GM23338 (cell line): ENCODE measurements around the gene SRRD. TPM values are rescaled to one million over a fixed set of nuclear protein-coding genes. Genes with fewer than 3 reads are reported as not detected.

Experiments
- ATAC-seq: fragments of 200-7000 bp; cut with Tn5 transposase; 3 replicates; pipeline ENCODE4 v1.9.1; 2020
- DNase-seq: peaks from one replicate; pipeline ENCODE4 v3.0.0-alpha.2; 2015; ENCODE audit warnings: low spot score
- H2AFZ ChIP-seq: fragments of 200-600 bp; sonication (generic); 2 replicates; pipeline ENCODE4 v1.8.0; 2016; ENCODE audit warnings: antibody characterized with exemption, mild to moderate bottlenecking, moderate library complexity
- H3F3A ChIP-seq: fragments of 200-600 bp; sonication (generic); replicated peaks from 2 replicates; pipeline ENCODE4 v1.8.0; 2017; ENCODE audit warnings: antibody characterized with exemption, mixed run types, low read depth
- H3K27ac ChIP-seq: fragments of 200-600 bp; sonication (generic); 2 replicates; pipeline ENCODE4 v1.6.1; 2016; ENCODE audit warnings: low read depth
- H3K27me3 ChIP-seq: fragments of 200-600 bp; sonication (generic); 2 replicates; pipeline ENCODE4 v1.8.0; 2016; ENCODE audit warnings: mild to moderate bottlenecking, mixed run types, moderate library complexity; ENCODE audit not compliant: insufficient read depth
- H3K36me3 ChIP-seq: fragments of 200-600 bp; sonication (generic); 2 replicates; pipeline ENCODE4 v1.8.0; 2016; ENCODE audit warnings: mild to moderate bottlenecking; ENCODE audit not compliant: insufficient read depth
- H3K4me1 ChIP-seq: fragments of 200-600 bp; sonication (generic); 2 replicates; pipeline ENCODE4 v1.8.0; 2016; ENCODE audit warnings: mild to moderate bottlenecking, moderate library complexity; ENCODE audit not compliant: insufficient read depth
- H3K4me2 ChIP-seq: fragments of 200-600 bp; sonication (generic); 2 replicates; pipeline ENCODE4 v1.7.1; 2017; ENCODE audit warnings: mixed run types
- H3K4me3 ChIP-seq: fragments of 200-600 bp; sonication (generic); 2 replicates; pipeline ENCODE4 v1.6.1; 2016; ENCODE audit warnings: mixed run types
- H3K79me2 ChIP-seq: fragments of 200-600 bp; sonication (generic); replicated peaks from 2 replicates; pipeline ENCODE4 v1.8.0; 2017; ENCODE audit warnings: mild to moderate bottlenecking; ENCODE audit not compliant: insufficient read depth
- H3K9me2 ChIP-seq: fragments of 200-600 bp; sonication (generic); 2 replicates; pipeline ENCODE4 v1.8.0; 2017; ENCODE audit not compliant: insufficient read depth
- H4K20me1 ChIP-seq: fragments of 200-600 bp; sonication (generic); replicated peaks from 2 replicates; pipeline ENCODE4 v1.8.0; 2017; ENCODE audit warnings: mild to moderate bottlenecking; ENCODE audit not compliant: insufficient read depth
- H3K27ac Mint-ChIP-seq: 2 replicates; pipeline ENCODE4 v1.8.0; 2020; ENCODE audit warnings: inconsistent platforms, mild to moderate bottlenecking, moderate library complexity, mixed read lengths
- H3K27me3 Mint-ChIP-seq: 3 replicates; pipeline ENCODE4 v1.8.0; 2022; ENCODE audit warnings: low read depth, mild to moderate bottlenecking, moderate library complexity, mixed read lengths, inconsistent platforms; ENCODE audit not compliant: insufficient read depth, poor library complexity
- H3K36me3 Mint-ChIP-seq: 3 replicates; pipeline ENCODE4 v1.8.0; 2021; ENCODE audit warnings: low read depth, mild to moderate bottlenecking, inconsistent platforms, moderate library complexity, mixed read lengths
- H3K4me1 Mint-ChIP-seq: 3 replicates; pipeline ENCODE4 v1.8.0; 2020; ENCODE audit warnings: mild to moderate bottlenecking, inconsistent platforms, mixed read lengths
- H3K4me3 Mint-ChIP-seq: 3 replicates; pipeline ENCODE4 v1.8.0; 2021; ENCODE audit warnings: moderate library complexity, mild to moderate bottlenecking, inconsistent platforms, mixed read lengths
- H3K9me3 Mint-ChIP-seq: 3 replicates; pipeline ENCODE4 v1.8.0; 2020; ENCODE audit warnings: moderate library complexity, mild to moderate bottlenecking, inconsistent platforms, mixed read lengths
- CREB1 ChIP-seq: fragments of 250-450 bp; sonication (Bioruptor Pico); IDR thresholded peaks from 2 replicates; pipeline ENCODE4 v1.5.0; 2020; ENCODE audit warnings: low read depth, mild to moderate bottlenecking, moderate library complexity
- CTCF ChIP-seq, 2 experiments: fragments of 200-600 bp in 1 of 2; sonication (generic) in 1 of 2; conservative IDR thresholded peaks; 2 replicates each; pipeline versions ENCODE4 v1.5.1 to v1.6.1; 2016 to 2017; ENCODE audit warnings: antibody characterized with exemption in 2 of 2, low read depth in 2 of 2, mild to moderate bottlenecking in 2 of 2, moderate library complexity in 1 of 2
- ETS1 ChIP-seq: IDR thresholded peaks from 2 replicates; pipeline ENCODE4 v1.6.1; 2016; ENCODE audit warnings: antibody characterized with exemption
- EZH2 ChIP-seq: fragments of 200-600 bp; sonication (generic); IDR thresholded peaks from one replicate; pipeline ENCODE4 v1.8.0; 2017; ENCODE audit warnings: antibody characterized with exemption, mild to moderate bottlenecking, low read depth; ENCODE audit not compliant: unreplicated experiment
- EZH2phosphoT487 ChIP-seq: fragments of 200-600 bp; sonication (generic); IDR thresholded peaks from one replicate; pipeline ENCODE4 v1.8.1; 2018; ENCODE audit warnings: antibody characterized with exemption; ENCODE audit not compliant: unreplicated experiment
- JUNB ChIP-seq: IDR thresholded peaks from one replicate; pipeline ENCODE4 v1.6.1; 2016; ENCODE audit warnings: antibody characterized with exemption; ENCODE audit not compliant: unreplicated experiment
- NANOG ChIP-seq: IDR thresholded peaks from 2 replicates; pipeline ENCODE4 v1.6.1; 2016; ENCODE audit warnings: antibody characterized with exemption, borderline replicate concordance
- POLR2AphosphoS5 ChIP-seq: IDR thresholded peaks from 2 replicates; pipeline ENCODE4 v1.6.1; 2016; ENCODE audit warnings: antibody characterized with exemption, low read depth
- REST ChIP-seq: IDR thresholded peaks from one replicate; pipeline ENCODE4 v1.6.1; 2018; ENCODE audit warnings: antibody characterized with exemption; ENCODE audit not compliant: unreplicated experiment
- STAT1 ChIP-seq: IDR thresholded peaks from one replicate; pipeline ENCODE4 v1.6.1; 2016; ENCODE audit warnings: antibody characterized with exemption; ENCODE audit not compliant: unreplicated experiment
- ZNF114 ChIP-seq: fragments of 250-450 bp; sonication (Bioruptor Pico); IDR thresholded peaks from 2 replicates; pipeline ENCODE4 v1.5.0; 2020; ENCODE audit warnings: mild to moderate bottlenecking, moderate library complexity
- ZNF331 ChIP-seq: fragments of 250-450 bp; sonication (Bioruptor Pico); IDR thresholded peaks from 2 replicates; pipeline ENCODE4 v1.5.0; 2020; ENCODE audit warnings: low read depth, mild to moderate bottlenecking, moderate library complexity
- ZNF462 ChIP-seq: fragments of 250-450 bp; sonication (Bioruptor Pico); IDR thresholded peaks from 2 replicates; pipeline ENCODE4 v1.5.0; 2020; ENCODE audit warnings: mild to moderate bottlenecking, moderate library complexity
- polyA plus RNA-seq: library from polyadenylated mRNA; unstranded; fragments of >200 nt; fragmentation: Nextera tagmentation; extraction: Ambion mirVana; gene quantifications from 2 replicates; pipeline ENCODE4 v1.2.1, GENCODE V29; 2016
- total RNA-seq: library from RNA; depleted of rRNA; stranded (reverse); fragments of >200 nt; shearing (Covaris generic); gene quantifications from 2 replicates; pipeline ENCODE4 v1.2.3, GENCODE V29; 2014

SRRD gene
- total and polyA plus RNA-seq, 2 experiments from 2014 or later = 17.8 to 23.2 TPM

GRCh38 chr22:26448334-26448733, 35.3 kb upstream of the SRRD start:
- Mint-ChIP-seq H3K9me3 (no peaks in the 10 kb centered on the region), H3K27ac (no peak overlapping the region), H3K4me1 (peaks cover 5% of the 10 kb centered on the region; the same call in 1 of the 3 replicates), H3K4me3 (no peak overlapping the region), H3K36me3 (peaks cover 23% of the 10 kb centered on the region), H3K27me3 (peaks cover 12% of the 10 kb centered on the region)
- TF ChIP-seq NANOG (no peak), EZH2 (no peak), POLR2AphosphoS5 (no peak), CREB1 (CRISPR knock-in tag) (no peak), ETS1 (no peak), ZNF114 (CRISPR knock-in tag) (no peak), STAT1 (no peak), REST (no peak), ZNF331 (CRISPR knock-in tag) (no peak), ZNF462 (CRISPR knock-in tag) (no peak), CTCF (conservative IDR thresholded peaks at IDR 0.05; ENCODE audit: low read depth in 2 of 2) (no peak), JUNB (no peak), EZH2phosphoT487 (no peak)
- no peaks in the 10 kb centered on the region for H3K27me3 ChIP-seq
- no peaks in the 10 kb centered on the region; the same call in 1 of the 2 replicates for H3K36me3 ChIP-seq
- no peak overlapping the region for H2AFZ ChIP-seq
- H3K27ac ChIP-seq = no peak overlapping the region
- DNase-seq = no peak
- H3F3A ChIP-seq = no peaks in the 10 kb centered on the region
- no peaks in the 10 kb centered on the region for H3K4me1 ChIP-seq
- no peaks in the 10 kb centered on the region; the same call in 1 of the 2 replicates for H4K20me1 ChIP-seq
- H3K4me3 ChIP-seq = no peak overlapping the region
- ATAC-seq = no peak
- no peak overlapping the region for H3K4me2 ChIP-seq
- H3K79me2 ChIP-seq = no peaks in the 10 kb centered on the region
- H3K9me2 ChIP-seq = no peaks in the 10 kb centered on the region
